GM12801 (cell line): ENCODE data around the gene FRMD8.

Experiments used
- TF ChIP-seq, protein P1 (sequence below): IDR thresholded peaks from one replicate; pipeline ENCODE4 v1.5.1; 2011; ENCODE audit warnings: control low read depth; ENCODE audit not compliant: insufficient read length; ENCODE audit errors: extremely low read depth

The FRMD8 gene

DNA sequence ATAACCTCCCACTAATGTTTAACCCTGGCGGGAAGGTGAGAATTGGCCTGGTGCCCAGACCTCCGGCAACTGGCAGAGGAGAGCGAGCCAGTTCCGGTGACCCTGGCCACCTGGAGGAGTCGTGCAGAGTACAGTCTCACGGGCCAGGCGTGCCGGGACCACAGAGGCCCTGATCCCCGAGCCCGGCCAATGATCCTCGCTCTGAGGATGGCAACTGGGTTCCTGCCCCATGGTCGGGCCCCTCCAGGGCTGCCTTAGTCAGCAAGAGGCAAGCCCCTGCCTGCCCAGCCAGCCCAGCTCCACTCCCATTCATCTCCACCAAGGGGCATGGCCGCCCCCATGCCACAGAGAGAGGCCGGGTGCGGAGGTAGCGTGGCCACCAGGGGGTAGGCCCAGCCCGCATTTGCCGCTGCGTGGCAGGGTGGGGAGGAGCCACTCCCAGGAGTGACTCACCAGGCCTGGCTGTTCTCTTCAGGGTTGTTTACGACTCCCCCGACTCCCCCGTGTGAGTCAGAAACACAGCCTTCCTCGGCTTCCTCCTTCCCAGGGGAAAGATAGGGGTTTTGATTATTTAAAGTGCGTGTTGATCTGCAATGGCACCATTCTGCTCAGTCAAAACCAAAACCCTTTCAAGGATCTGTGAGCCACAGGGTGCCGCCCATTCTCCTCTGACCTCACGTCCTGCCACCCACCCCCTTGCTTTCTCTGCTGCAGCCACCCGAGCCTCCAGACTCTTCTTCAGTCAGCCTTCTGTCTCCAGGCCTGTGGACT, 4.2 kb upstream of the FRMD8 start, which contains the start of gene SLC25A45:
SLC25A45 (minus strand) TSS at position 614 of the 771 bp plus-strand sequence. CDS start 695 bp downstream, outside the sequence.
- TF ChIP-seq, protein P1, sequence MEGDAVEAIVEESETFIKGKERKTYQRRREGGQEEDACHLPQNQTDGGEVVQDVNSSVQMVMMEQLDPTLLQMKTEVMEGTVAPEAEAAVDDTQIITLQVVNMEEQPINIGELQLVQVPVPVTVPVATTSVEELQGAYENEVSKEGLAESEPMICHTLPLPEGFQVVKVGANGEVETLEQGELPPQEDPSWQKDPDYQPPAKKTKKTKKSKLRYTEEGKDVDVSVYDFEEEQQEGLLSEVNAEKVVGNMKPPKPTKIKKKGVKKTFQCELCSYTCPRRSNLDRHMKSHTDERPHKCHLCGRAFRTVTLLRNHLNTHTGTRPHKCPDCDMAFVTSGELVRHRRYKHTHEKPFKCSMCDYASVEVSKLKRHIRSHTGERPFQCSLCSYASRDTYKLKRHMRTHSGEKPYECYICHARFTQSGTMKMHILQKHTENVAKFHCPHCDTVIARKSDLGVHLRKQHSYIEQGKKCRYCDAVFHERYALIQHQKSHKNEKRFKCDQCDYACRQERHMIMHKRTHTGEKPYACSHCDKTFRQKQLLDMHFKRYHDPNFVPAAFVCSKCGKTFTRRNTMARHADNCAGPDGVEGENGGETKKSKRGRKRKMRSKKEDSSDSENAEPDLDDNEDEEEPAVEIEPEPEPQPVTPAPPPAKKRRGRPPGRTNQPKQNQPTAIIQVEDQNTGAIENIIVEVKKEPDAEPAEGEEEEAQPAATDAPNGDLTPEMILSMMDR: no peak

DNA sequence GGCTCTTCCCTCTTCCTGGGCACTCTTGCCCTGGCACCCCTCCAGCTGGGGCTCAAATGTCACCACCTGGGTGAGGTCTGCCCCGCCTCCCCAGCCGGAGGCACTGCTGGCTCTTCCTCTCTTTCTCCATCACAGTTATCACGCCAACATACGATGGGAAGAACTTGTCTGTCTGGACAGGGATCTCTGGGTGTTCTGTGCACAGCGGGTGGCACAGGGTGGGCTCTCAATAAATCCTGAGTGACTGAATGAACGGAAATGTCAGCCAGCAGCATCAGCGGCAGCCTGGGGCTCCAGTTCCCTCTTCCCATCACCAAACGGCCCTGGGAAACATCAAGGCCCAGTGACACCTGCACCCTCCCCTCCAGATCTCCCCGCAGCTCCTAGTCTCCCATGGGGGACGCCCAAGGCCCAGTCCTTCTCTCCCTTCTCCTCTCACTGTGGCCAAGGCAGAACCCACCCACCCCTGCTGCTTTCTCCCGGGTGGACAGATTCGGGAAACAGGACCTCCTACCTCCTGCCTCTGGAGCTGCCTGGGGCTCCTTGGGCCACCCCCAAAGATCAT, 3.6 kb upstream of the FRMD8 start:
- TF ChIP-seq, protein P1: no peak

GRCh38 chr11:65383778-65384177, 2.7 kb upstream of the FRMD8 start:
- TF ChIP-seq, protein P1: no peak

DNA sequence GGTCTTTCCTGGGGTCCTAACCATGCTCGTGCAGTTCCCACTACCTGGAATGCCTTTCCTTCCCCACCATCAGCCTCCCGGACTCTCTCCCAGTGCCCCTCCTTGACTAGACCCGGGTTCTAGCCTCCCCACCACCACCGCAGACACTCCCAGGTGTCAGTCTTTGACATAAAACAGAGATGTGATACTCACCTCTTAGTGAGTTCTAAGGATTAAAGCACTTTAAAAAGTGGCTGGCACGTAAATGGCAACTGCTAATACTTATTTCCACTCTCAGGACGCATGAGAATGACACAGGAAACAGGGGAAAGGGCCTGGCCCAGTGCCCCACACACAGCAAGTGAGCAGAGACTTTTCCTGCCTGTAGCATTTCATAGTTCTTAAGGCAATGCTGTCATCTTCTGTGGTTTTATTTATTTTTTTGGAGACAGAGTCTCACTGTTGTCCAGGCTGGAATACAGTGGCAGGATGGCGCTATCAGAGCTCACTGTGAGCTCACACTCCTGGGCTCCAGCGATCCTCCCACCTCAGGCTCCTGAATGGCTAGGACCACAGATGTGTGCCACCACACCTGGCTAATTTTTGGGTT, 2.0 kb upstream of the FRMD8 start:
- TF ChIP-seq, protein P1: no peak

- TF ChIP-seq, protein P1: no peak
Observed at GRCh38 chr11:65388731-65389130, 2.3 kb downstream of the FRMD8 start.

DNA sequence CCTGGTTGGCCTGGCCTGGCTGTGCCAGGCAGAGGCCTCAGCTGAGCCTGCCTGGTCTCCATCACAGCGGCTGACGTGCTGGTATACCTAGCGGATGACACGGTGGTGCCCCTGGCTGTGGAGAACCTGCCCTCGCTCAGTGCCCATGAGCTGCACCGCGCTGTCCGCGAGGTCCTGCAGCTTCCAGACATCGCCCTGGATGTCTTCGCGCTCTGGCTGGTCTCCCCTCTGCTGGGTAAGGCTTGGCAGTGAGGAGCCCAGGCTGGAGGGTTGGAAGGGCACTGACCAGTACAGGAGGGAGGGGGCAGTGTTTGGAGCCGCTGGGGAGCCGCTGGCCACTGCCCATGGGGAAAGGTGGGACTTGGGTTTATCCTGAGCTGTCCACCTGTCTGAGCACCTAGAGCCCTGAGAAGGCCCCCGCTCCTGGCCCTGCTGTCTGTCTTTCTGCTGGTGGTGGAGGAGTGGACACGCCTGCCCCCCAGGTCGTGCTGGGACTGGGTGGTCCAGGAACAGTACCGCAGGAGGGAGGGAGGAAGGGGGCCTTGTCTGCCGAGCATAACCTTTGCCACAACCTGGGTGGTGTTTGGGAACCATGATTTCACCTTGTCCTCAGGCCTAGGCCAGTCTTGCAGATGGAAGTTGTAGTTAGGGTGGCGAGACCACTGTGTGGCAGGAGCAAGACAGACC, 3.0 kb downstream of the FRMD8 start:
- TF ChIP-seq, protein P1: no peak
